AG10803 (cell line): ENCODE results near the gene P2RY8.

Source experiments
- DNase-seq: peaks from one replicate; pipeline ENCODE4 v3.0.0; 2010; ENCODE audit warnings: low read depth
- H3K4me3 ChIP-seq: 2 replicates; pipeline ENCODE4 v1.5.1; 2011; ENCODE audit warnings: mild to moderate bottlenecking, low read length, control low read depth
- CTCF ChIP-seq: conservative IDR thresholded peaks from 2 replicates; pipeline ENCODE4 v1.5.1; 2011; ENCODE audit warnings: mild to moderate bottlenecking, low read length, control low read depth, inconsistent platforms

The P2RY8 gene

DNA sequence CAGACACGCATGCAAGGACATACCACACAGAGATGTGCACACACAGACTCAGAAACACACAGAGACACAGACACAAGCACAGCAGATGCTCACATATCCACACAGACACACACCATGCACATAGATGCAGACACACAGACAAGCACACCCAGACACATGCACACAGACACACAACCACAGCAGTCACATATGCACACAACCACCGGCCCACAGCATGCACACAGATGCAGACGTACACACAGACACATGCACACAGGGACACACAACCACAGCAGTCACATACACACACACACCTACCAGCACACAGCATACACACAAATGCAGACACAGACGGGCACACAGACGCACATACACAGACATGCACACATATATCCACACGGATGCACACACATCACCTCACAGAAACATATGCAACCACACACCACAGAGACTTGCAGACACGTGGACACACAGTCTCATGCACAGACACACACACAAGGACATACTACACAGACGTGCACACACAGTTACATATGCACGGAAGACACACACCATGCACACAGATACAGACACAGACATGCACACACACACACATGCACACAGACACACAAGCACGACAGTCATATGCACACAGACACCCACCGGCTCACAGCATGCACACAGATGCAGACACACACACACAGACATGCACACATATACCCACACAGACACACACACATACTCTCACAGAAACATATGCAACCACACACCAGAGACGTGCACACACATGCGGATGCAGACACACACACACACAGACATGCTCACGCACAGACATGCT is 119.8 kb downstream of the P2RY8 start:
- no peak overlapping the region for H3K4me3 ChIP-seq
- no peak for DNase-seq
- no peak for TF ChIP-seq CTCF

DNA sequence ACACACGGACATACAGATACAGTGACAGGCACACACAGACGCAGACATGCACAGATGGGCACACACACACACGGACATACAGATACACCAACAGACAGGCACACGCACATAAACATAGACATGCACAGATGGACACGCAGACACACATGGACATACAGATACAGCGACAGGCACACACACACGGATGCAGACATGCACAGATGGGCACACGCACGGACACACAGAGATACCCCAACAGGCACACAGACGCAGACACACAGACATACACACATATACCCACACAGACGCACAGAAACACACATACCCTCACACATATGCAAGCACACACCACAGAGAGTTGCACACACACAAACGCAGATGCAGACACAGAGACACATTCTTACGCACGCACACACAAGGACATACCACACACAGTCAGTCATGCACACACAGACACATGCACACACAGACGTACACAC is 120.6 kb downstream of the P2RY8 start:
- H3K4me3 ChIP-seq = no peak overlapping the region
- no peak for DNase-seq
- TF ChIP-seq CTCF = no peak
